K562 (cell line): Measurements from ENCODE around the gene MMP24. TPM values are rescaled to one million over a fixed set of nuclear protein-coding genes. Genes with fewer than 3 reads are reported as not detected.
A peak's percentile ranks its signal among the peaks of the same experiment; 100 is the strongest.

Source experiments
- CBX5 ChIP-seq: IDR thresholded peaks from 2 replicates; pipeline ENCODE4 v1.6.1; 2014; ENCODE audit warnings: low read depth, borderline replicate concordance
- CREM ChIP-seq: IDR thresholded peaks from 2 replicates; pipeline ENCODE4 v1.6.1; 2014; ENCODE audit warnings: antibody characterized with exemption, low read depth
- E2F5 ChIP-seq: sonication (generic); formaldehyde crosslinking; IDR thresholded peaks from 2 replicates; pipeline ENCODE4 v1.8.0; 2022; ENCODE audit warnings: mild to moderate bottlenecking, missing genetic modification reagents
- EP400 ChIP-seq: fragments of 450-650 bp; IDR thresholded peaks from 2 replicates; pipeline ENCODE4 v1.6.1; 2017; ENCODE audit warnings: antibody characterized with exemption, mild to moderate bottlenecking, moderate library complexity
- GATAD2B ChIP-seq: fragments of 450-650 bp; IDR thresholded peaks from 2 replicates; pipeline ENCODE4 v1.6.1; 2017; ENCODE audit warnings: mild to moderate bottlenecking, borderline replicate concordance
- GTF2E2 ChIP-seq: fragments of 200-800 bp; sonication (Bioruptor generic); IDR thresholded peaks from 2 replicates; pipeline ENCODE4 v1.6.1; 2016; ENCODE audit warnings: missing genetic modification characterization, missing compliant biosample characterization
- LCOR ChIP-seq: sonication (generic); formaldehyde crosslinking; IDR thresholded peaks from 2 replicates; pipeline ENCODE4 v1.8.0; 2022; ENCODE audit warnings: mild to moderate bottlenecking, missing genetic modification reagents
- MCM5 ChIP-seq: fragments of 450-650 bp; IDR thresholded peaks from 2 replicates; pipeline ENCODE4 v1.6.1; 2016; ENCODE audit warnings: low read depth
- MEF2A ChIP-seq: IDR thresholded peaks from 2 replicates; pipeline ENCODE4 v1.6.1; 2011; ENCODE audit warnings: low read depth, mild to moderate bottlenecking, low read length, moderate library complexity; ENCODE audit not compliant: control insufficient read depth
- MTF1 ChIP-seq: fragments of 250-450 bp; sonication (Bioruptor Pico); IDR thresholded peaks from 2 replicates; pipeline ENCODE4 v1.9.0; 2021; ENCODE audit warnings: moderate library complexity, mild to moderate bottlenecking, inconsistent platforms, borderline replicate concordance
- MYC ChIP-seq, 2 experiments: fragments of 250-450 bp in 1 of 2; sonication (Bioruptor Pico) in 1 of 2; IDR thresholded peaks; 2 replicates each; pipeline versions ENCODE4 v1.5.1 to v1.6.1; 2012 to 2021; ENCODE audit warnings: low read depth in 2 of 2, borderline replicate concordance in 1 of 2, improper control_type of control experiment in 1 of 2, low read length in 1 of 2, mild to moderate bottlenecking in 1 of 2, moderate library complexity in 1 of 2
- RAD21 ChIP-seq, 2 experiments: fragments of 250-450 bp in 1 of 2; fragments of 450-650 bp in 1 of 2; sonication (Bioruptor Pico) in 1 of 2; formaldehyde crosslinking in 1 of 2; IDR thresholded peaks in 1 of 2; conservative IDR thresholded peaks in 1 of 2; 2 replicates each; pipeline versions ENCODE4 v1.4.0 to v1.8.0; 2020 to 2022; ENCODE audit warnings: mild to moderate bottlenecking in 2 of 2, moderate library complexity in 1 of 2
- SMARCA5 ChIP-seq: fragments of 450-650 bp; IDR thresholded peaks from 2 replicates; pipeline ENCODE4 v1.6.1; 2016
- SP2 ChIP-seq: IDR thresholded peaks from 2 replicates; pipeline ENCODE4 v1.6.1; 2011; ENCODE audit warnings: mild to moderate bottlenecking, low read depth, low read length, moderate library complexity; ENCODE audit not compliant: poor library complexity, severe bottlenecking; ENCODE audit errors: extremely low read depth
- SREBF1 ChIP-seq: fragments of 150-350 bp; IDR thresholded peaks from 2 replicates; pipeline ENCODE4 v1.6.1; 2014; ENCODE audit warnings: antibody characterized with exemption, low read depth, low read length, borderline replicate concordance
- TRIM25 ChIP-seq: fragments of 450-650 bp; IDR thresholded peaks from 2 replicates; pipeline ENCODE4 v1.7.0; 2016; ENCODE audit warnings: borderline replicate concordance
- ZNF280B ChIP-seq: fragments of 250-450 bp; sonication (Bioruptor Pico); IDR thresholded peaks from 2 replicates; pipeline ENCODE4 v1.5.1; 2021; ENCODE audit warnings: mild to moderate bottlenecking
- ZNF311 ChIP-seq: fragments of 250-450 bp; sonication (Bioruptor Pico); IDR thresholded peaks from 2 replicates; pipeline ENCODE4 v1.4.0; 2020; ENCODE audit warnings: mild to moderate bottlenecking, moderate library complexity
- polyA plus RNA-seq, 8 experiments: library from polyadenylated mRNA; depleted of rRNA in 4 of 8; stranded (reverse) in 5 of 8; unstranded in 3 of 8; fragments of >200 nt; fragmentation: Nextera tagmentation in 2 of 8; fragmentation: Illumina TruSeq in 1 of 8; extraction: Ambion mirVana in 2 of 8; extraction: Trizol in 1 of 8; gene quantifications; 2 replicates each; pipeline versions ENCODE4 v1.2.1 to v1.2.3, GENCODE V29; 2011 to 2014; ENCODE audit warnings: inconsistent platforms in 1 of 8, missing spikeins in 1 of 8
- total RNA-seq, 7 experiments: library from RNA; depleted of rRNA in 6 of 7; stranded (reverse); fragments of >200 nt in 6 of 7; fragmentation: Illumina TruSeq in 2 of 7; extraction: Trizol in 2 of 7; gene quantifications; 2 replicates each; pipeline versions ENCODE4 v1.2.1 to v1.2.3, GENCODE V29; 2011 to 2021; ENCODE audit warnings: low replicate concordance in 1 of 7
- TF ChIP-seq, protein P1 (sequence below): fragments of 250-450 bp; sonication (Bioruptor Pico); IDR thresholded peaks from 2 replicates; pipeline ENCODE4 v1.4.0; 2020; ENCODE audit warnings: mild to moderate bottlenecking, moderate library complexity

Gene MMP24
- total and polyA plus RNA-seq, 9 of the 15 experiments (the other 6 are each of a cell fraction or from before 2014, with no cell fraction given) = 0.03 to 0.07 (median 0.03) TPM; not detected in 6

DNA sequence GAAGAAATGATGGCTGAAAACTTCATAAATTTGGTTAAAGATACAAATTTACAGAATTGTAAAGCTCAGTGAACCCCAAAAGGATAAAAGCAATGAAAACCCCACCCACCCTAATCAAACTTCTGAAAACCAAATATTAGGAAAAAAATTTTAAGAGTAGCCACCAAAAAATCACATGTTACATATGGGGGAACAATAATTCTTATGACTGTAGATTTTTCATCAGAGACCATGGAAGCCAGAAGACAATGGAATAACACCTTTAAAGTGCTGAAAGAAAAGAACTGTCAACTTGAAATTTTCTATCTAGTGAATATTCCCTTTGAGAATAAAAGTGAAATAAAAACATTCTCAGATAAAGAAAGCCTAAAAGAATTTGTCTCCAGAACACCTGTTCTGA, 30.2 kb upstream of the MMP24 start (continued):
- TF ChIP-seq ZNF311 (CRISPR knock-in tag) (no peak), SP2 (no peak), SREBF1 (no peak), CREM (no peak), EP400 (0 out of 2 replicates have a peak, but pooled peaks have one; percentile 5), MEF2A (no peak), MCM5 (no peak), ZNF280B (CRISPR knock-in tag) (peak; percentile 81; the same call in 1 of the 2 replicates), E2F5 (CRISPR knock-in tag) (no peak), GTF2E2 (tag) (no peak), LCOR (no peak), GATAD2B (0 out of 2 replicates have a peak, but pooled peaks have one; percentile 17), SMARCA5 (0 out of 2 replicates have a peak, but pooled peaks have one; percentile 20), MTF1 (CRISPR knock-in tag) (no peak), TRIM25 (no peak), RAD21 (CRISPR knock-in tag; conservative IDR thresholded peaks at IDR 0.05 in 1 of 2, IDR thresholded peaks at IDR 0.05 in 1 of 2) (peak in 1 of 2 experiments; percentile 25; a peak in 1 of 4 replicates), CBX5 (peak; percentile 92), MYC (IDR thresholded peaks at IDR 0.05; ENCODE audit: low read depth, low read length) (no peak), MYC (CRISPR knock-in tag; IDR thresholded peaks at IDR 0.05; ENCODE audit: borderline replicate concordance, low read depth) (no peak)
- TF ChIP-seq, protein P1, sequence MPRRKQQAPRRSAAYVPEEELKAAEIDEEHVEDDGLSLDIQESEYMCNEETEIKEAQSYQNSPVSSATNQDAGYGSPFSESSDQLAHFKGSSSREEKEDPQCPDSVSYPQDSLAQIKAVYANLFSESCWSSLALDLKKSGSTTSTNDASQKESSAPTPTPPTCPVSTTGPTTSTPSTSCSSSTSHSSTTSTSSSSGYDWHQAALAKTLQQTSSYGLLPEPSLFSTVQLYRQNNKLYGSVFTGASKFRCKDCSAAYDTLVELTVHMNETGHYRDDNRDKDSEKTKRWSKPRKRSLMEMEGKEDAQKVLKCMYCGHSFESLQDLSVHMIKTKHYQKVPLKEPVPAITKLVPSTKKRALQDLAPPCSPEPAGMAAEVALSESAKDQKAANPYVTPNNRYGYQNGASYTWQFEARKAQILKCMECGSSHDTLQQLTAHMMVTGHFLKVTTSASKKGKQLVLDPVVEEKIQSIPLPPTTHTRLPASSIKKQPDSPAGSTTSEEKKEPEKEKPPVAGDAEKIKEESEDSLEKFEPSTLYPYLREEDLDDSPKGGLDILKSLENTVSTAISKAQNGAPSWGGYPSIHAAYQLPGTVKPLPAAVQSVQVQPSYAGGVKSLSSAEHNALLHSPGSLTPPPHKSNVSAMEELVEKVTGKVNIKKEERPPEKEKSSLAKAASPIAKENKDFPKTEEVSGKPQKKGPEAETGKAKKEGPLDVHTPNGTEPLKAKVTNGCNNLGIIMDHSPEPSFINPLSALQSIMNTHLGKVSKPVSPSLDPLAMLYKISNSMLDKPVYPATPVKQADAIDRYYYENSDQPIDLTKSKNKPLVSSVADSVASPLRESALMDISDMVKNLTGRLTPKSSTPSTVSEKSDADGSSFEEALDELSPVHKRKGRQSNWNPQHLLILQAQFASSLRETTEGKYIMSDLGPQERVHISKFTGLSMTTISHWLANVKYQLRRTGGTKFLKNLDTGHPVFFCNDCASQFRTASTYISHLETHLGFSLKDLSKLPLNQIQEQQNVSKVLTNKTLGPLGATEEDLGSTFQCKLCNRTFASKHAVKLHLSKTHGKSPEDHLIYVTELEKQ (CRISPR knock-in tag) = no peak
